Measurements from ENCODE around the gene ENTPD5.

DNA sequence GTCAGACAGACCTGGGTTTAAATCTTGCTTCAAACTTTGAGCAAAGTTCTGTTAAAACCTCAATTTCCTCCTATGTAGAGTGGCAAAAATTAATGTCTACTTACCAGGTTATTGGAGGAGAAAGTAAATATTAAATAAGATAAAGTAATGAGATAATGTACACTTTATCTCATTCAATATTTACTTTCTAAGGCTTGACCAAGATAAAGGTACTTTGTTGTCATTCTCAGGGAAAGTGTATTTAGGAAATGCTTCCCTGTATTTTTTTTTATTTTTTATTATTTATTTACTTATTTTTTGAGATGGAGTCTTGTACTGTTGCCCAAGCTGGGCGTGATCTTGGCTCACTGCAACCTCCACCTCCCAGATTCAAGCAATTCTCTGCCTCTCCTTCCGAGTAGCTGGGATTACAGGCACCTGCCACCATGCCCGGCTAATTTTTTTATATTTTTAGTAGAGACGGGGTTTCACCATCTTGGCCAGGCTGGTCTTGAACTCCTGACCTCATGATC is 73.9 kb downstream of the ENTPD5 start:
- TF ChIP-seq, protein P1, sequence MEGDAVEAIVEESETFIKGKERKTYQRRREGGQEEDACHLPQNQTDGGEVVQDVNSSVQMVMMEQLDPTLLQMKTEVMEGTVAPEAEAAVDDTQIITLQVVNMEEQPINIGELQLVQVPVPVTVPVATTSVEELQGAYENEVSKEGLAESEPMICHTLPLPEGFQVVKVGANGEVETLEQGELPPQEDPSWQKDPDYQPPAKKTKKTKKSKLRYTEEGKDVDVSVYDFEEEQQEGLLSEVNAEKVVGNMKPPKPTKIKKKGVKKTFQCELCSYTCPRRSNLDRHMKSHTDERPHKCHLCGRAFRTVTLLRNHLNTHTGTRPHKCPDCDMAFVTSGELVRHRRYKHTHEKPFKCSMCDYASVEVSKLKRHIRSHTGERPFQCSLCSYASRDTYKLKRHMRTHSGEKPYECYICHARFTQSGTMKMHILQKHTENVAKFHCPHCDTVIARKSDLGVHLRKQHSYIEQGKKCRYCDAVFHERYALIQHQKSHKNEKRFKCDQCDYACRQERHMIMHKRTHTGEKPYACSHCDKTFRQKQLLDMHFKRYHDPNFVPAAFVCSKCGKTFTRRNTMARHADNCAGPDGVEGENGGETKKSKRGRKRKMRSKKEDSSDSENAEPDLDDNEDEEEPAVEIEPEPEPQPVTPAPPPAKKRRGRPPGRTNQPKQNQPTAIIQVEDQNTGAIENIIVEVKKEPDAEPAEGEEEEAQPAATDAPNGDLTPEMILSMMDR (IDR thresholded peaks at IDR 0.05), result no peak
- TF ChIP-seq ZFX (IDR thresholded peaks at IDR 0.05; ENCODE audit: borderline replicate concordance), result no peak

All from 22Rv1 (cell line).